GM21717 (cell line): Measurements from ENCODE around the gene AFF3.

ENCODE experiments used
- ATAC-seq: cut with Tn5 transposase; IDR thresholded peaks from one replicate; pipeline ENCODE4 v1.9.1; 2021; ENCODE audit warnings: mild to moderate bottlenecking, moderate library complexity; ENCODE audit not compliant: unreplicated experiment

Gene AFF3

DNA sequence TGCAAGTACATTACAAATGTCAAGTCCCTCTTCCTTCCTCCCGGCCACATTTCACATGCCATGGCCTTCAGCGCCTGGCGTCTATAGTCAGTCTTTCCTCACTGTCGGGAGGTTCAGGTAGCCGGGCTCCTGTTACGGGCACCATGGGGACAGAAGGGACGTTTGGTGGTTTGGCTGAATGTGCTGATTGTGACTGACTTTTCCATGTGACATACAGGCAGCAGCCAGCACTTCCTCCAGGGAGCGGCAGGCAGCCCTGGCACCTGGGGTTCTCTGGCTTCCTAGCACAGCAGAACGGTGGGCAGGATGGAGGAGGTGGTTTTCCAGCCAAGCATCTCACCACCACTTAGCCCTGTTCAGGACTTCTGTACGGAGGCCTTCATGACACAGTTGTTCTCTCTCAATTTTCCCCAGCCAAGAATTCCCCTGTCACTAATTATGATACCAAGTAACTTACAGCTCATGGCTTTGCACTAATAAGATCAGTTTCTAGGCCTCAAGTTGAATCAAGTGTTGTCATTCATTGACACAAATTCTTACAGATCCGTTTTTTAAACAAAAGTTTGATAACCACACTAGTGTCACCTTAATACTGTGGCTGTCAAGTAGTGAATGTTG lies 568.6 kb downstream of the AFF3 start:
- no peak for ATAC-seq

DNA sequence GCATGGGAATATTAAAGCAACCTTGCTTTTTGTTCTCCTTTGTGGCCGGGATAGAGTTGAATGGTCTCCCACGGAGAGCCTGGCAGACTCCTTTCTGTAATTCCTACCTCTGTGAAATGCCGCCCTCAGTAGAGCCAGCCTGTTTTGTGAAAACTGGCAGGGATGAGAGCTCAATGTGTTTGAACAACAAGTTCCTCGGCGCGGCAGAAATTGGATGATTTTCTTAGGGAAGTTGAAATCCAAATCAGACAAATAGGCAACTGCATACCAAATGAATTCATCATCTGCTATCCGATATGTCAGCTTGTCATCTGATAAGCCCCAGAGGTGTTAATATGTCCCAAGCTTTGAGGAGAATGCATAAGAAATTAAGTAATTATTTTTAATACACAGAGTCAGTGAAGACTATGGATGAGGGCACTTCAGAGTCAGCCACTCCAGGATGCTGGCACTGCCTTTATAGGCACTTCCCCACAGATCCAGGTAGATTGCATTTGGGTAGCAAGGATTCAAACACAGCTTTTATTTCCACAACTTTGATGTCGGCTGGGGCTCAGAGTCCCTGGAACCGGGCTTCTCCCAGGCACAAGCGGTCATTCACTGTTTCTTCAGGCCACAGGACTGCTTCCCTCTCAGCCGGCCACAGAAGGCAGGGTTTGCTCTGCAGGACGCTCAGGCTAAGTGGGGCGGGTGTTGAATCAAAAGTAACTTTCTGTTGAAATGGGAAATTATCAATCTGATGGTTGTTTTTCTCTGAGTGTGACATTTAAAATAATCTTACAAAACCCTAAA lies 569.8 kb downstream of the AFF3 start:
- no peak for ATAC-seq

GRCh38 chr2:99571954-99572353 lies 570.4 kb downstream of the AFF3 start:
- ATAC-seq: no peak

GRCh38 chr2:99571533-99571932 lies 570.9 kb downstream of the AFF3 start:
- ATAC-seq: no peak

GRCh38 chr2:99571021-99571420 lies 571.4 kb downstream of the AFF3 start:
- ATAC-seq: no peak

GRCh38 chr2:99569386-99569785 lies 573.0 kb downstream of the AFF3 start:
- no peak for ATAC-seq

- no peak for ATAC-seq
Measured at GRCh38 chr2:99565227-99565626, 577.2 kb downstream of the AFF3 start.

DNA sequence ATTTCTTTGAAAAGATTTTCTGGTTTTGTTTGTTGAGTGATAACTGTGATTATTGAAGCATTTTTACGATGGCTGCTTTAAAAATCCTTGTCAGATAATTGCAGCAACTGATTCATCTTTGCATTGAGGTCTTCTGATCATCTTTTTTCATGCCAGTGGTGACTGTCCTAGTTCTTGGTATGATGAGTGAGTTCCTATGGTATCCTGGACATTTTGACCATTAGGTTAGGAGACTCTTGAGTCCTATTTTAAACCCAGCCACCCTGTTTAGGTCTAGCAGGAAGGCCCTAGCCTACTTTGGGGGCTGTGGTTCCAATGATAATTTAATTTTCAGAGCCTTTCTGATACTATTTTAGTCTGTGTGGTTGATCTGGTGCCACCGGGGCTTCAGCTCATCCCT lies 579.9 kb downstream of the AFF3 start:
- ATAC-seq: no peak

- ATAC-seq: no peak
Measured at GRCh38 chr2:99561804-99562203, 580.6 kb downstream of the AFF3 start.

- peak; percentile 78 for ATAC-seq
Measured at GRCh38 chr2:99559075-99559662, 583.2 kb downstream of the AFF3 start.

DNA sequence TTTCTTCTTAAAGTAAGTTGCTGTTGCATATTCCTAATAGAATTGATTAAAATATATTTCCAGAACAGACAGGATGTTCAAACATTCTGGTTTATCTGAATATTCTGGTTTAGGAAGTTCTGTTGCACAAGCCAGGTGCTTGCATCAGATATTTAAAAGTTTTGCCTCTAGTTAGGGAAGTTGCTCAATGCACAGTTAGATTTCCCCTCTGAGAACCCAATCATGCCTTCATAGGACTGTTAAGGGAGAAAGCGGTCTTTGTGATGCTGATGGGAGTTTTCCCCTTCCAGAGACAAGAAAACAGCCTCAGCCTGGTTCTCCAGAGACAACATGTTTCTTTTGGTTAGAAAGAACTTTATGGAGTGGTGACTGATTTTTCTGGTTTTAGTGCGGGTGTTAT lies 587.0 kb downstream of the AFF3 start:
- no peak for ATAC-seq

- ATAC-seq: no peak
Measured at GRCh38 chr2:99554871-99555270, 587.5 kb downstream of the AFF3 start.

- ATAC-seq: no peak
Measured at GRCh38 chr2:99554238-99554637, 588.2 kb downstream of the AFF3 start.

- ATAC-seq: no peak
Measured at GRCh38 chr2:99552529-99552928, 589.9 kb downstream of the AFF3 start.

- no peak for ATAC-seq
Measured at GRCh38 chr2:99550368-99550767, 592.0 kb downstream of the AFF3 start.

GRCh38 chr2:99545604-99546003 lies 596.8 kb downstream of the AFF3 start:
- no peak for ATAC-seq

DNA sequence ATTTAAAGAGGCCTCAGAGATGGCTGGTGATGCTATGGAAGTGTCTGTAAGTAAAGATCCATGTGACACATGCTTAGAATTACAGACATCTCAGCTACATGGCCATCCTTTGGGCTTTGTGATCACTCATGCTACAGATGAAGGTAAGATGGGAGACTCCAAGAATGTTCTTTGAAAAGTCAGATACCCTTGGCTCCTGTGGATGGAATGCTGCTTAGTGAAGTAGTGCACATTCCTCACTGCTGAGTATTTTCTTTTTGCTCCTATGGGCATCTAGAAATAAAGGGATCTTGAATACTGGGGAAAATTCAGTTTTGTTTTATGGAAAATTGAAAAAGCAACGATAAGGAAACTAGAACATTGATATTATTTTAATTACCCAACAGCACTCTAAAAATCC lies 597.3 kb downstream of the AFF3 start:
- no peak for ATAC-seq

DNA sequence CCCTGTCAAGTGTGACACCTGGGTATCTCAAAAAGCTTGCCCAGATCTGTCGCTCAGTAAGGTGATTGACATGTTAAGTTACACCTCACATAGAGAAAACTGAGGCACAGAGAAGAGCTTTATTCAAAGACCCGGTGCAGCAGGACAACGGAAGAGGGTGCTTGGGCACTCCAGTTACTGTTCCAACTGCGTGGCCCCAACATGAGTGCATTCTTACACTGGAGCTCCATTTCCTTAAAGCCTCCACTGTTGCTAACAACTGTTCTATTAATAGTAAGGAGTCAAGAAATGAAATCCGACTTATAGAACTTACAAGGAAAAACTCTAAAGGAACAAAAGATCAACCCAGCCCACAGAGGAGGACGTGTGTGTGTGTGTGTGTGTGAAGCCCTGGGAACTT lies 597.8 kb downstream of the AFF3 start:
- ATAC-seq: no peak

DNA sequence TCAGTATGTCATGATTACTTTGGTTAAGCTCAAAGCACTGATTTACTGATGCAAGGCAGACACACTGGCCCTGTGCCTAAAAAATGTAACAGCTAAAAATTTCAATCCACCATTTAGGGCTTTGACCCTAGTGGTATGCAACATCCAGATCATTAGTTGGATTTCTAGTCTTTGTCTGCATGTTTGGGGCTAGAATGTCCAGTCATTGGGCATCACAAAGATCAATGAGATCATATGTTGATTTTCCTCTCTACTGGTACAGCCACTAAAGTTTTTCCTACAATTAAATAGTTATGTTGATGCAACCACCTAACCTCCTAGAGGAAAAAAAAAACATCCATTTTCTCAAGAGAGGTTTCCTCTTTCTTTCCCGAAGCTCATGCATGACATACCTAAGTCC lies 599.1 kb downstream of the AFF3 start:
- no peak for ATAC-seq

DNA sequence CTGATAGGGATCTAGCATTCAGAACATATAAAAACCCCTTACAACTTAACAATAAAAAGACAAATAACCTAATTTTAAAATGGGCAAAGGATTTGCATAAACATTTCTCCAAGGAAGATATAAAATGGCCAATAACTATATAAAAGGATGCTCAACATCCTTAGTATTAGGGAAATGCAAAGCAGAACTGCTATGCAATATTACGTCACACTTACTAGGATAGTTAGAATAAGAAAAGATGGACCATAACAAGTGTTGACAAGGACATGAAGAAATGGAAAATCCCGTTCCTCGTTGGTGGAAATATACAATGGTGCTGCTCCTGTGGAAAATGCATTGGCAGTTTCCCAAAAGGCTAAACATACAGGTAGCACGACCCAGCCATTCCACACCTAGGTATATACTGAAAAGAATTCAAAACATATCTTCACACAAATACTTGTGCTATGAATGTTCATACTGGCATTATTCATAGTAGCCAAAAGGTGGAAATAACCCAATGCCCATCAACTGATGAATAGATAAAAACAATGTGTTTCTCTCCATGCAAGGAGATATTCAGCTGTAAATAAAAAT lies 604.4 kb downstream of the AFF3 start:
- ATAC-seq: no peak

DNA sequence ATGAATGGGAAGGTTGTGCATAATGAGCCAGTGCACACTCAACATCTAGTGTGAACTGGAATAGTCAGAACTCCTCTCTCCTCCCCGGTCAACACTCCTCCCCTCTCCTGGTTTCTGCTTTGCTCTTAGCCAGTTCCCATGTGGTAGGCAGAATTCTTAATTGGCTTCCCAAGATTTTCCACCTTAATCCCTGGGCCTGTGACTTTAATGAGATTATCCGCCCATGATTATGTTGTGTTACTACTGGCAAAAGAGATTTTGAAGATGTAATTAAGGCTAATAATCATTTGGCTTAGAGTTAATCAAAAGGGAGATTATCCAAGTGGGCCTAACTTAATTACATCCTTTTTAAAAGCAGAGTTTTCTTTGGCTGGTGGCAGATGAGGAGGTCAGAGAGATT lies 618.3 kb downstream of the AFF3 start:
- ATAC-seq: no peak

- no peak for ATAC-seq
Measured at GRCh38 chr2:99522157-99522556, 620.2 kb downstream of the AFF3 start.
